Inflammatory macrophage treated with lipopolysaccharide for 1 hour (primary cell): ENCODE measurements around the gene WASF3.
A peak's percentile ranks its signal among the peaks of the same experiment; 100 is the strongest.

Experiments
- DNase-seq, 2 donors: peaks; one replicate each; pipeline ENCODE4 v3.0.0-alpha.2; 2020 to 2022

Gene WASF3

DNA sequence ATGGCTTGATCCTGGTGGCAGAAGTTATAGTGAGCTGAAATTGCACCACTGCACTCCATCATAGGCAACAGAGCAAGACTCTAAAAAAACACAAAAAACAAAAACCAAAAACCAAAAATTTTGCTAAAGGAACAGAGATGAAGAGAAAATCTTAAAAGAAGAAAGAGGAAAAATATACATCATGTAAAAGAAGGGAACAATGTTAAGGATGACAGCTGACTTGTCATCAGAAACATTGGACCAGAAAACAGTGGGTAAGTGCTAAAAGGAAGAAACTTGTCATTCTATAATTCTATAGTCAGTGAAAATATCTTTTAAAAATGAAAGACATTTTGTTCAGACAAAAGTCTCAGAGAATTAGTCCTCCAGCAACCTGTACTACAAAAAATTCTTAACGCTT, 93.8 kb downstream of the WASF3 start:
- no peak for DNase-seq

DNA sequence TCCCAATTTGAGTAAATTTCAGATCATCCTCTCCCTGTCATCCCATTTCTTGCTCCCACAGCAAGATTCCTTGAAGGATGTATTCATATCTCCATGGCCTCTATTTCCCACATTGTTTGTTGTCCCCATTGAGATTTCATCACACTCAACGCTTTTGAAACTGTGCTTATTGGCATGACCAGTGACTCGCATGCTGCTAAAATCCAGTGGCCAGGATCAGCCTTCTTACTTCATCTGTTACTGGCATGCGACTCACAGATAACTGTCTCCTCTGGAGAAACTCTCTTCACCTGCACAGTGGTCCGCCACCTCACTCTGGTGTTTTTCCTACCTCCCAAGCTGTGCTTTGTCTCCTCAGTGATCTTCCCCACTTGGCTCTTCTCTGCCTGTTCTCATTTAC, 95.8 kb downstream of the WASF3 start:
- no peak for DNase-seq

DNA sequence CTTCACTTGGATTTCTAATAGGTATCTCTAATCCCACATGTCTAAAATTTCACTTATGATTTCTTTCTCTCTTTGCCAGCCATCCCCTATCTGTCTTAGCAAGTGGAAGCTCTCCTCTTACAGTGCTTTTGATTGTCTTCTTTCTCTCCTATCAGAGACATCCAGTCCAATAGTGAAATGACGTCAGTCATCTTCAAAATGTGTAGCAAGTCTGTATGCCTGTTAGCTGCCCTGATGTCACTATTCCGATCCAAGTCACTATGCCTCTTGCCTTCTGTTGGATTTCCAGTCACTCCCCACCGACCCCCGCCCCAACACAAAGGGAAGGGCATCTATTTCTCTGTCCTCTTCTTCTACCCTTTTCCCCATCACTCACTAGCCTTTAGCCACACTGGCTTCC, 96.4 kb downstream of the WASF3 start:
- no peak for DNase-seq

DNA sequence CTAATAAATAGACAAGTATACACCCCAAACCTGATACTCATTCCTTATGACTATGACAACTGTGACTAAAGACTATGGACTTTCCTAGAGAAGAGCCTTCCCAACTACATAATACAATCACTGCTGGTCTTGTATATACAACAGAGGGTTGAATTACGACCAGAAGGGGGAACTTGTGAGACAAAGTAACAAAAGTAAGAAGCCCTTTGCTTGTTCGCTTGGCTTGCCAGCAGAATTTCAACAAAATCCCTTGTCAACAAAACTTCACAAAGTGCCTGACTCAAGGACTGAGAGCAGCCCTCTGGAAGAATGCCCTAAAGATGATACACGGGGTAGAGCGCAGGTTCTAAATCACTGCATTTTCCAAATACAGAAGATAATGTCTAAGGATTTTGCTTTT, 99.4 kb downstream of the WASF3 start:
- no peak for DNase-seq

DNA sequence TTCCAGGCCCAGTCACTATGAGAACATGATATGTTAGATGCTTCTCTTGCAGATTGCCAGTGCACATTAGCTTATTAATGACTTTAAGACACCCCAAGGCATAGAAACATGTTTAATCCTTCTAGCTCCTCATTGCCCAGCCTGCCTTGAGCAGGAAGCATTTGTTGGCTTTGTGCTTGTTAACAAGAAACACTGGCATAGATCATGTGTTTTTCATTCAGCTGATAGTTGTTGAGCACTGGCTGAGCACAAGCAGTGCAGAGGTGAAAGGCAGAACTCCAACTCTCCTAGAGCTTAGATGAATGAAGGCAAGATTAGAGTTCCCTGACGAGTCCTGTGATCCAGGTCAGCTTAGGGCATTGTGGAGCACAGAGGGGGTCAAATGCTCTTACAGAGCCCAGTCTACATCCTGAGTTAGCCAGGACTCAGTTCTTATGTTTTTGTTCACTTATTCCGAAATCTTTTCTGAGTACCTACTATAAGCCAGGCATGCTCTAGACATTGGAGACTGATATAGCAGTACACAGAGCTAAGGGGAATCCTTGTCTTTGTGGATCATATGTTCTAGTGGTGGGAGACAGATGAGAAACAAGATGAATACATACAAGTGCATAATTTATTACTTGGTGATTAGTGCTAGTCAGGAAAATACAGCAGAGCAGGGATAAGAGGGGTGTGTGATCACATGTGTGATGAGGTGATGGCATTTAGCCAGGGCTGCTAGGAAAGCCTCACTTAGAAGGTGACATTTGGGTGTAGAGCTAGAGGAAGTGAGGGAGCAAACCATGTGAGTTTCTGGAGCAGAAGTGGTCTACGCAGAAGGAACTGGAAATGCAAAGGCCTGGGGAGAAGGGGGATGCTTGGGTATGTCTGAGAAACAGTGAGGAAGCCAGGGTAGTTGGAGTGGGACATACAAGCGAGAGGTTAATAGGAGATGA, 101.2 kb downstream of the WASF3 start:
- DNase-seq, result no peak

DNA sequence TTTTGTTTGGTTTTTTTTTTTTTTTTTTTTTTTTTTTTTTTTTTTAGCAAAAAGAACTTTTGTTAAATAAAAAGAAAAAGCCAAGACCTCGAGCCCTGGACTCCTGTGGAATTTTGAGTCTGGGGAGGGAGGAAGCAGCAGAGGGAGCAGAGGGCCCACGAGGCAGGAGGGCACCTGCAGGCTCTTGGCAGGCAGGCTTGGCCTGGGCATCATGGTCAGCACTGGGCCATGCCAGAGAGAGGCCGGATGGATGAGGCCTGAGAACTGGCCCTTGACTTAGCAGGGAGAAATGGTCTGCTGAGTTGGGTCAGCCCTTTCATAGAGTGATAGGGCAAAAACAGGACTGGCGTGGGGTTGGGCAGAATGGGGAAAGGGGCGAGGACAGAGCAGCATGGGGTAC, 102.7 kb downstream of the WASF3 start:
- DNase-seq, result no peak

DNA sequence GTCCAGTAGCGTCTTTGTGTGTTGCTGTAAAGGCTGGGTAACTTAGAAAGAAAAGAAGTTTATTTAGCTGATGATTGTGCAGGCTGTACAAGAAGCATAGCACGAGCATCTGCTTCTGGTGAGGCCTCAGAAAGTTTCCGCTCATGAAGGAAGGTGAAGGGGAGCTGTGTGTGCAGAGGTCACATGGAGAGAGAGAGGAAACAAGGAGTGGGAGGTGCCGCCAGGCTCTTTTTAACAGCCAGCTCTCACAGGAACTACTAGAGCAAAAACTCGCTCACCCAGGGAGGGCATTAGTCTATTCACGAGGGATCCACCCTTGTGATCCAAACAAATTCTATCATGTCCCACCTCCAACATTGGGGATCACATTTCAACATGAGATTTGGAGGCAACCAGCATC, 103.3 kb downstream of the WASF3 start:
- DNase-seq, result no peak

DNA sequence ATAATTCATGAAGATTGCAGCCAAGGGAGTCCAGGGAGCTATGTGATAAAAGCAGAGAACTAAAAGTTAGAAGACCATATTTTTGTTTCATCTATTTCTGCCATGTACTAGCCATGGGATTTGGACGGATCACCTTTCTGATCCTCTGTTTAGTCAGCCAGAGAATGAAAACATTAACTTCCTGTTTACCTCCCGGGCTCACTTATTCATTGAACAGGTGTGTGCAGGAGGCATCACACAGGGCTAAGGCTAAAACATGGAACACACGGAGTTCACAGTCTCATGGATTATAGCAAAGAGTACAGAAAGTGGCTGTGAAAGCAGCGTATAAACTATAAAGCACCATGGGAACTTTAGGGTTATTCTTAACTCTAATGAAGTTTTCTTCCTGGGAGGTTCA, 106.3 kb downstream of the WASF3 start:
- no peak for DNase-seq

DNA sequence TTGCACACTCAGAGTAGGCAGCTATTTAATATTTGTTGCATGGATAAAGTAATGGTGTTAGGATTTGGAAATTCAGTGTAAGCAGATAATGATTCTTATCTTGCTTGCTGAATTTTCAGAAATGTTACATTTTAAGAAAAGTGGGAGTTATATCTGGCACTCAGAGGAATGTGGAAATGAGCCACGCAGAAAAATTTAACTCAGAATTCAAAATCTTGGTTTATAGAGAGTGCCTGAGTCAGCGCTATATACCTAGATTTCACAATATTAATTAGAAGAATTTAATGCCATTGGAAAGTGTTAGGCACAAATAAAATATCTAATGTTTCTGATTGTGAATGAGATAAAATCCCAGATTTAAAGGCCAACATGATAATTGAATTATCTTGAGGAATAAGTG, 106.8 kb downstream of the WASF3 start:
- DNase-seq, result no peak

DNA sequence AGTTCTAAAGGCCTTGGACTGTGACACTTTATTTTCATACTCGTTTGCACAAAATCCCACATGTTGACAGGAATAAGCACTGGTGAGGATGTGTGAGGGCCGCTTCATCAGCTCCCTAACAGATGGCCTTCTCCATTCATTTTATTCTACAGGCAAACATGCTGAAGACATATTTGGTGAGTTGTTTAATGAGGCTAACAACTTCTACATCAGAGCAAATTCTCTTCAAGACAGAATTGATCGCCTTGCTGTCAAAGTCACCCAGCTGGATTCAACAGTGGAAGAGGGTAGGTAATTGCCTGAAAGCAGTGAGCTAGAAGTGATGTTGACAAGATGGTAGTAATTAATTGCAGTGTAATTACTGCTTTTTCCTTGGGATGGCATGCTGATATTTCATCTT, 107.4 kb downstream of the WASF3 start:
- DNase-seq, result no peak

DNA sequence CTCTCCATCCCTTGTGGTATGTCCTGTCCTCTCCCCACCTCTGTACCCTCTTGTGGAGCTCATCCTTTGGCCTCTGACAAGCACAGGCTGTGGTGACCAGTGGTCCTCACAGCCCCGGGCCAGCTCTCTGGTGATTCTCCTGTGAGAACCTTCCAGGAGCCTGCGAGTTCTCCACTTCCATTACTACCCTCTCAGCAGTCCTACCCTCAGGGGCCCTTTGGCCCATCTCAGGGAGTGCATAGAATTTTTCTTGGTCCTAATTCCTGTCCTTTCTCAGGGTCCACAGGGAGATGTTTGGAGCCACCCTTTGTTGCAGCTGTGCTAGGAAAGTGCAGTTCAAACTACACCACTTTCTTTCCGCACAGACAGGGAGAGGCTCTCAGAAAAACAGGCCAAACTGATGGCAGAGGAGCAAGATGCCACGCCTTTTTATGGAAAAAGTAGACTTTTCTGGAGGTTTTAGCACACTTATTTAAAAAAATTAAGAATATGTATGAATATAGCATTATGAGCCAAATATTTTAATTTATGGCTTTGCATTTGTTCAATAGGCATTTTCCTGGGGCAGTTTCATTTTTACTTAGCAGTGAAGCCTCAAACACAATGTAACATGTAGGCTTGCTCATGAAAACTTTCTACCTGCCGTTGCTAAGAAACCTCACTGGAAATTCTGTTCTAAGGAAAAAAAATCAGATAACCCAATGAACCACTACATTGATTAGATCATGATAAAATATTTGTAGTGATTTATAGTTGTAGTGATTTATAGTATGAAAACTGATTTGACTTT, 111.1 kb downstream of the WASF3 start:
- no peak for DNase-seq

DNA sequence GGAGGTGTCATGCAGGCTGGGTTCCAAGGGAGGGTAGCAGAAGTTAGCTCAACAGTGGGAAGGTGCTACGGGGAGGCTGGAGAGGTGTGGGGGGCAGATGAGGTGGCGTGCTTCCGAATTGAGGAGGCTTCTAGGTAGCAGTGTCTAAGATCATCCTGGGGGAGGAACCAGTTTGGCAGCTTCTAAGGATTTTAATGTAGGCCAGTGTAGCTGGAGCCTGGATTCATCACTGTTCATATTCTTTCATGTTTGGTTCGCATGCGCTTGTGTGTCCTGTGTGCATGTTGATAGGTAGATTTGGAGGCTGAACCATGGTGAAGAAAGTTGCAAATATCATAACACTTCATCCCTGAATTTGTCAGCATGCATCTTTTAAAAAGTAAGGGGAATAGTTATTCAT, 116.4 kb downstream of the WASF3 start:
- no peak for DNase-seq

DNA sequence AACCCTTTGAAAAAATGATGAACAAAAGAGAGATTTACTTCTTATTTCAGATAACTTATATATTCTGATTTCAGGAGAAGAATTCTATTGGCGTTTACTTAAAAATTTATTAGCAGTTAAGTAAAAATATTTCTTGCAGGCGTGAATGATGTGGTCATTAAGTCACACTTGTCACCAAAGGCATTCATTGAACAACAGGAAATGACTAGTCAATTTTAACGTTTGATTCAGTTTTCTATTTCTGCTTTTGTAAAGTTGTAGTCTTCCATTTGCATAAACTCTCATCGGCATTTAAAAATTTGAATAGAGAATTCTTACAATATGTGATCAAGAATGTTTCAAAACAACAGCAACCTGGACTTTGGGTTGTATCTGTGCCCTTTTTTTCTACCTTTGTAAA, 119.7 kb downstream of the WASF3 start:
- peak; percentile 32 to 38 for DNase-seq

DNA sequence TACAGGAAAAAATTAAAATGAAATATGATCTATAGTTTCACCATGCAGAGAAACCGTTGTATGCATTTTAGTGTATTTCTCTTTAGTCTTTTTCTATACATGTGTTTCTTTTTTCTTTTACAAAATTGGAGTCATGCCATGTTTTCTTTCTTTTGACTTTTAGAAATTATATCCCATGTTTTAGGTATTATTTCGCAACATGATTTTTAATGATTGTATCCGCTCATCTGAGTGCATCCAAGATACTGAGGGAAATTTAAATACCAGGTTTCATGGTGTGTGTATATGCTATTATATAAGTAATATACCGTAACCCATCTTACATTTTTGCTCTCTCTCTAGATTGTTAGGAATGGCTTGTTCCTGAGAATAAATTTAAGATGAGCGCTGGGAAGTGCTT, 120.8 kb downstream of the WASF3 start:
- DNase-seq, result no peak

DNA sequence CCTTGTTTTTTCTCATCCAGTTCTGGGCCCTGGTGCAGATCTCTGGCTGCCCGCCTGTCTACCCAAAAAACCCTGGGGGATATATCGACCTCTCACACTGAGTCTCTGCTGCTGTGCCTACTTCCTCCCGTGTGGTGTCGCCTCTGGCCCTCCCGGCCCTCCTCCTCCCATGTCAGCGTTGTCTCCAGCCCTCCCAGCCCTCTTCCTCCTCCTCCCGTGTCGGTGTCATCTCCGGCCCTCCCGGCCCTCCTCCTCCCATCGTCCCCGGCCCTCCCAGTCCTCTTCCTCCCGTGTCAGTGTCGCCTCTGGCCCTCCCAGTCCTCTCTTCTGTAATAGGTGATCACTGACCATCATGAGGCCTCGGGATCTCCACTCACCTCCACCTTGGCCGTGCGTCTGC, 121.3 kb downstream of the WASF3 start:
- no peak for DNase-seq

DNA sequence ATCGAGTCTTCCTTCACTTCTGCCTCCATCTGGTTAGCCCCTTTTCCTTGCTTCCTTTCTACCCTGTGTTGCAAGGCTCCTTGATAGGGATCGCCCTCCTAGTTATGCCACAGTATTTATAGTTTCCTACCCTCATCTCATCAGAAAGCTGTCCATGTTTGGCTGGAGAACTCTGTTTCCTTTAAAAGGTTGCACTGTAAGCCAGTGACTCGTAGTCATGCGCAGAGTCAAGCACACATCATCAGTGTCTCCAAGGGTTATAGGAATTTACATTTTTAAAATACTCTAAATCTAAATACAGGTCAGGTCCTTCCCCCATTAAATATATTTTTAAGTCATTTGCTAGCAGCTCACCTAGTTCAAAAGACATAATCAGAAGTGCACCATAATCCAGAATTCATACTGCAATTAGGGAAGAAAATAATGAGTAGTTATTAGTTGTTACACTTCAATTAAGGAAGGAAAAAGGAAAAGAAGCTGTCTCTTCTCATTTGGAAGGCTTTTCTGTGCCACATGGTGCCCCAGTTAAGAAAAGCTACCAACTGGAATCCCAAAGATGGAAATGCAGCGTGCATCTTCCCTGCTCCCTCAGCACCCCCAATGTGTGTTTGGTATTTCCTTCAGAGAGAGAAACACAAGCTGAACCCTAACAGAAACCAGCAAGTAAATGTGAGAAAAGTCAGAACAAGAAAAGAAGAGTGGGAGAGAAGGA, 122.1 kb downstream of the WASF3 start:
- peak; percentile 29 to 52 for DNase-seq

DNA sequence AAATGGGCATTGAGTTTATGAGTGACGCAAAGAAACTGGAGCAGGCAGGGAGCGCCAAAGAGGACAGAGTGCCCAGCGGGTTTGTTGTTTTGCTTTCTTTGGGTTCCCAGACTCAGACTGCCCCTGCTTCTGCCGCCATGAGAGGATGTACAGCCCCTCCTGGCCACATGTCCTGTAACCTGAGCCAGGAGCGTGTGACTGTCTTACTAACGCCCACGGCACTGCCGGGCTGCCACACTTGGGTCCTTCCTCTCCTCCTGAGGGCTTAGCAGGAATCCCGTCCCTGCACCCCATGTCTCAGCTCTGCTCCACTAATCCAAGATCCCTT, 122.6 kb downstream of the WASF3 start:
- DNase-seq, result no peak

DNA sequence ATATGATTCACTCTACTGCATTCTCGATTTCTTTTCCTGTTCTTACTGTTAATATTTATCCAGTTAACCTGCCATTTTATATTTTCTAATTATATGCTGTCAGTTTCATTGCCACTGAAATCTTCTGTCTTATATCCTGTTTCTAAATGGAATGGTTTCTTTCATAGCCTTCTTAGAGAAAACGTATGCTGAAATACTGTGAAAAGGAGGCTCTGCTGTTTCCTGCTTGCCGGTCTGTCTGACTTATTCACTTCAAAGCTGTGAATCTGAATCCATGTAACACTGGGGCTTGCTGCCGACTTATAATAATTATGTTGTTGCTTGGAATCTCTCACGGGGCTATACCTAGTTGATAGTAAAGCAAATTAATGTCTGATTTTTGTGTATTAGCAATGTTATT, 123.1 kb downstream of the WASF3 start:
- DNase-seq, result no peak

DNA sequence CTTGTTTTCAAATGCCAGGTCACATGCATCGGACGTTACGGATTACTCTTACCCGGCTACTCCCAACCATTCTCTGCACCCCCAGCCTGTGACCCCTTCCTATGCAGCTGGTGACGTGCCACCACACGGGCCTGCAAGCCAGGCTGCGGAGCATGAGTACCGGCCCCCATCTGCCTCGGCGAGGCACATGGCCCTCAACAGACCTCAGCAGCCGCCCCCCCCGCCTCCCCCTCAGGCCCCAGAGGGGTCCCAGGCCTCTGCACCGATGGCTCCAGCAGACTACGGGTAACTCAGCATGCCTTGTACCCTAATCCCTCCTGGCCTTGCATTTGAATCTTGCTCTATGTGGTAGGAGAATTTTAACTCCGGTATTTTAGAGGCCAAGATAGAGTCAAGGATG, 123.6 kb downstream of the WASF3 start:
- DNase-seq, result no peak

DNA sequence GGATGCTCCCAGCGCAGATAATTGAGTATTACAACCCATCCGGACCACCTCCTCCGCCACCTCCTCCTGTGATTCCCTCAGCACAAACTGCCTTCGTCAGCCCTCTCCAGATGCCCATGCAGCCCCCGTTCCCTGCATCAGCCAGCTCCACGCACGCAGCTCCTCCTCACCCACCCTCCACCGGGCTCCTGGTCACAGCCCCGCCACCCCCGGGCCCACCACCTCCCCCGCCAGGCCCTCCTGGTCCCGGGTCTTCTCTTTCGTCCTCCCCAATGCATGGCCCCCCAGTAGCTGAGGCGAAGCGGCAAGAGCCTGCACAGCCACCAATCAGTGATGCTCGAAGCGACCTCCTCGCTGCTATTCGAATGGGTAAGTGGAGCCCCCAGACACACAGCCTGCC, 125.1 kb downstream of the WASF3 start:
- no peak for DNase-seq

DNA sequence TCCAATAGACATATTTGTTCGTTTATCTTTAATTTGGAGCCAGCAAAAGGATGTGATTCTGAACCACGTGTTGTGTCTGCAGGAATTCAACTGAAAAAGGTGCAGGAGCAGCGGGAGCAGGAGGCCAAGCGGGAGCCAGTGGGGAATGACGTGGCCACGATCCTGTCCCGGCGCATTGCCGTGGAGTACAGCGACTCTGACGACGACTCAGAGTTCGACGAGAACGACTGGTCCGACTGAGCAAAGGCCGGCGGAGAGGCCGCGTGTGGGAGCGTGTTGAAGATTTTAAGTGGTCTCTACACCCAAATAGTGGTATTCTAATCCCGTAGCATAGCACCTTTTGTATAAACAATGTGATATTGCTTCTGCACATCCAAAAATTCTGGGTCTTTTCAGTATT, 128.1 kb downstream of the WASF3 start:
- DNase-seq, result no peak

DNA sequence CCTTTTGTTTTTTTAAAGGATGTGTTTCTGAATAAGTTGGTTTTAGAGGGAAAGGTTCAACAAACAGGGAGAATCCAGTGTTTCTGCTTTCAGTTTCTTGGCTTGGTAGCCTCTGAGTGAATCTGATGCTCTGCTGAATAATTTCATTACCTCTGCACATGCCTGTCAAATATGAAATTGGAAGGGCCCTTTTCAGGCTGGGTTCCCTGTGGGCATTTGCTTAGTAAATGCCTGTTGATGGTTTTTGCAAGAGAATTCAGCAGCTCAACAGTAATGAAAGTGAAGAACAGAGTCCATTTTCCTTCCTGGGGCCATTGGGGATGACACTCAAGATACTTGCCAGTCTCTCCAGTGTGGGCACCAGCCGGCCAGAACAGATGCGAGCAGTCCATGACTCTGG, 128.8 kb downstream of the WASF3 start:
- DNase-seq, result no peak

DNA sequence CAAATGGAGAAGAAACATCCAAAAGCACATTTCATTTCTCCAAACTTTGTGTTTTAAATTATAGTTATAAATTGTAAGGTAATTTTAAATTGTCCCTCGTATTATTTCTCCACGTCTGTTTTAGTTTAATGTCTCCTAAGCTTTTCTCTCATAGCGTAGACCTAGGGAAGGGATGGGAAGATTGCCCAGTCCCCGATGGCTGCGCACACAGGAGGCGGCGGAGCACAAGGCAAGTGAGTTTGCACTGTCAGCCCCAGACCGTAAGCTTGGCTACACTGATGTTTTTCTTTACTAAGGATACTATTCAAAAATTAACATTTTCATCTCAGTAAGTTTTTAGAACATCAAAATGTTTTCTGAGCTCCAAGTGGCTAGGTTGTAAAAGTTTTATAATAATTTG, 130.8 kb downstream of the WASF3 start:
- DNase-seq, result no peak

DNA sequence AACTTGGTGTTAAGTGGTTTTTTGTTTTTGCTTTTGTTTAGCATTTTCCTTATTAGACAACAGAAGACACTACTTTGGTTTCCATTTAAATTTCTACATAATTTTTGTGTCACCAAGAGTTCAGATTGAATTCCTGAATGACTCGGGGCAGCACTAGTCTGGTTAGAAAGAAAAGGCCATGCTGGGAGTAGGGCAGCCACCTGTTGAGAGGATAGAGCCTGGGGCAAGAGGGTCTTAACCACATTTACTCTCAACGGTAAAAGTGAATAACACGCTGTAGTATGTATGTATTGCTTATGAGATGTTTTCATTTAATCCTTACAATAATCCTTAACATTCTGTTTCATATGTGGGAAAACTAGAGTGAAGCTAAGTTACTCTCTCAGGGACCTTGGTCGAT, 131.5 kb downstream of the WASF3 start:
- DNase-seq, result no peak
